H1 (cell line): ENCODE measurements around the gene ASIC1. TPM values are rescaled to one million over a fixed set of nuclear protein-coding genes. Genes with fewer than 3 reads are reported as not detected.

Experiments
- CTCF ChIA-PET: fragments of 300-600 bp; sonication (Branson Sonifier 250); formaldehyde crosslinking; loops from one replicate; lab custom pipeline; 2021; ENCODE audit not compliant: partially characterized antibody; lab: Charles Lee
- POLR2A ChIA-PET: fragments of 300-600 bp; sonication (Branson Sonifier 250); formaldehyde crosslinking; loops from one replicate; lab custom pipeline; 2021; ENCODE audit warnings: inconsistent platforms; ENCODE audit not compliant: partially characterized antibody; lab: Charles Lee
- DNase-seq, 2 experiments: peaks; one replicate each; pipeline versions ENCODE4 v3.0.0 to v3.0.0-alpha.2; 2010 to 2022; ENCODE audit warnings: low spot score in 2 of 2, low read depth in 1 of 2, mixed read lengths in 1 of 2
- FAIRE-seq: peaks from 2 replicates; lab custom pipeline; 2011; peaks lifted over from hg19 to GRCh38; lab: Jason Lieb, UNC
- H2AFZ ChIP-seq: 2 replicates; pipeline ENCODE4 v1.8.1; 2012; ENCODE audit warnings: low read length, inconsistent platforms
- H2AK5ac ChIP-seq: 2 replicates; pipeline ENCODE4 v1.6.1; 2013; ENCODE audit warnings: low read depth, low read length
- H2BK120ac ChIP-seq: replicated peaks from 2 replicates; pipeline ENCODE3; 2013; ENCODE audit warnings: low read depth, low read length, inconsistent platforms
- H2BK12ac ChIP-seq: 2 replicates; pipeline ENCODE4 v1.6.1; 2013; ENCODE audit warnings: low read depth, low read length
- H2BK15ac ChIP-seq: 2 replicates; pipeline ENCODE4 v1.6.1; 2013; ENCODE audit warnings: low read length
- H2BK20ac ChIP-seq: 2 replicates; pipeline ENCODE4 v1.6.1; 2013; ENCODE audit warnings: low read length
- H2BK5ac ChIP-seq: 2 replicates; pipeline ENCODE4 v1.6.1; 2013; ENCODE audit warnings: low read depth, low read length
- H3K14ac ChIP-seq: 2 replicates; pipeline ENCODE4 v1.6.1; 2013; ENCODE audit warnings: inconsistent platforms; ENCODE audit not compliant: insufficient read length
- H3K18ac ChIP-seq: 2 replicates; pipeline ENCODE4 v1.6.1; 2013; ENCODE audit warnings: low read length; ENCODE audit errors: extremely low read depth
- H3K23ac ChIP-seq: 2 replicates; pipeline ENCODE4 v1.6.1; 2013; ENCODE audit warnings: inconsistent platforms; ENCODE audit not compliant: insufficient read length
- H3K23me2 ChIP-seq: 2 replicates; pipeline ENCODE4 v1.6.1; 2013; ENCODE audit warnings: low read depth, low read length
- H3K27ac ChIP-seq: 2 replicates; pipeline ENCODE4 v1.6.1; 2011; ENCODE audit warnings: low read depth, low read length, inconsistent platforms
- H3K27me3 ChIP-seq, 4 experiments: replicated peaks in 1 of 4; 1 replicate in 1 of 4; 2 replicates in 3 of 4; pipeline versions ENCODE4 v1.6.1 to v1.8.1; 2011 to 2013; ENCODE audit warnings: low read length in 3 of 4, mild to moderate bottlenecking in 3 of 4, inconsistent platforms in 2 of 4, mixed read lengths in 2 of 4, moderate library complexity in 1 of 4; ENCODE audit not compliant: control insufficient read depth in 3 of 4, insufficient read depth in 3 of 4; ENCODE audit errors: extremely low read depth in 1 of 4
- H3K36me3 ChIP-seq, 4 experiments: 2 replicates each; pipeline versions ENCODE4 v1.6.1 to v1.8.1; 2011 to 2013; ENCODE audit warnings: mild to moderate bottlenecking in 4 of 4, low read length in 3 of 4, moderate library complexity in 2 of 4, control low read depth in 1 of 4, inconsistent platforms in 1 of 4; ENCODE audit not compliant: insufficient read depth in 4 of 4, control insufficient read depth in 2 of 4
- H3K4ac ChIP-seq: replicated peaks from 2 replicates; pipeline ENCODE3; 2013; ENCODE audit warnings: low read length, low read depth, mixed read lengths, inconsistent platforms; ENCODE audit not compliant: insufficient read length
- H3K4me1 ChIP-seq, 4 experiments: replicated peaks in 1 of 4; 1 replicate in 1 of 4; 2 replicates in 3 of 4; pipeline versions ENCODE4 v1.6.1 to v1.8.1; 2011 to 2013; ENCODE audit warnings: low read length in 3 of 4, inconsistent platforms in 2 of 4, mixed read lengths in 1 of 4; ENCODE audit not compliant: insufficient read depth in 4 of 4, control insufficient read depth in 3 of 4
- H3K4me2 ChIP-seq, 2 experiments: 2 replicates each; pipeline versions ENCODE4 v1.6.1 to v1.8.1; 2011 to 2013; ENCODE audit warnings: low read depth in 2 of 2, low read length in 2 of 2, control low read depth in 1 of 2, inconsistent platforms in 1 of 2, mild to moderate bottlenecking in 1 of 2; ENCODE audit not compliant: insufficient read depth in 1 of 2
- H3K4me3 ChIP-seq, 4 experiments: fragments of 200-600, 300-600 bp in 1 of 4; sonication (generic), shearing (Covaris generic), sonication (Bioruptor Twin) in 1 of 4; 2 replicates each; pipeline versions ENCODE4 v1.5.1 to v1.8.1; 2011 to 2016; ENCODE audit warnings: low read length in 4 of 4, low read depth in 3 of 4, control low read depth in 2 of 4, inconsistent platforms in 2 of 4, mild to moderate bottlenecking in 2 of 4, mixed read lengths in 1 of 4, moderate library complexity in 1 of 4; ENCODE audit not compliant: insufficient read depth in 2 of 4; ENCODE audit errors: extremely low read depth in 1 of 4
- H3K56ac ChIP-seq: replicated peaks from 2 replicates; pipeline ENCODE3; 2013; ENCODE audit warnings: low read depth, mild to moderate bottlenecking, mixed read lengths, low read length, inconsistent platforms; ENCODE audit not compliant: insufficient read length
- H3K79me1 ChIP-seq: 2 replicates; pipeline ENCODE4 v1.6.1; 2013; ENCODE audit warnings: low read depth, low read length, control low read depth
- H3K79me2 ChIP-seq, 2 experiments: 2 replicates each; pipeline versions ENCODE4 v1.6.1 to v1.8.1; 2012 to 2013; ENCODE audit warnings: low read length in 2 of 2, mild to moderate bottlenecking in 2 of 2, inconsistent platforms in 1 of 2; ENCODE audit not compliant: insufficient read depth in 2 of 2, control insufficient read depth in 1 of 2
- H3K9ac ChIP-seq, 4 experiments: replicated peaks in 1 of 4; 1 replicate in 1 of 4; 2 replicates in 3 of 4; pipeline versions ENCODE4 v1.6.1 to v1.8.1; 2011 to 2013; ENCODE audit warnings: low read depth in 3 of 4, low read length in 3 of 4, control low read depth in 2 of 4, mild to moderate bottlenecking in 2 of 4, moderate library complexity in 2 of 4, inconsistent platforms in 1 of 4; ENCODE audit errors: extremely low read depth in 1 of 4
- H3K9me3 ChIP-seq, 2 experiments: 2 replicates each; pipeline versions ENCODE4 v1.6.1 to v1.8.1; 2012 to 2013; ENCODE audit warnings: mild to moderate bottlenecking in 2 of 2, moderate library complexity in 2 of 2, control low read depth in 1 of 2, inconsistent platforms in 1 of 2, low read depth in 1 of 2, low read length in 1 of 2, mixed read lengths in 1 of 2; ENCODE audit not compliant: insufficient read depth in 2 of 2
- H4K20me1 ChIP-seq, 2 experiments: replicated peaks in 1 of 2; 2 replicates each; pipeline versions ENCODE3 to v1.8.1; 2011 to 2013; ENCODE audit warnings: inconsistent platforms in 2 of 2, low read length in 2 of 2, mild to moderate bottlenecking in 1 of 2; ENCODE audit not compliant: insufficient read depth in 2 of 2, control insufficient read depth in 1 of 2
- H4K5ac ChIP-seq: 2 replicates; pipeline ENCODE4 v1.6.1; 2013; ENCODE audit warnings: low read length, low read depth, mixed read lengths, inconsistent platforms; ENCODE audit not compliant: insufficient read length
- H4K8ac ChIP-seq: 2 replicates; pipeline ENCODE4 v1.8.0; 2013; ENCODE audit warnings: mild to moderate bottlenecking, moderate library complexity, low read length, inconsistent platforms; ENCODE audit not compliant: insufficient read depth; ENCODE audit errors: extremely low read depth
- H4K91ac ChIP-seq: replicated peaks from 2 replicates; pipeline ENCODE3; 2013; ENCODE audit warnings: low read length, mixed read lengths, inconsistent platforms; ENCODE audit not compliant: insufficient read length
- EP300 ChIP-seq, 2 experiments: IDR thresholded peaks; 1 replicate in 1 of 2; 2 replicates in 1 of 2; pipeline ENCODE4 v1.6.1; 2011 to 2012; ENCODE audit warnings: low read depth in 2 of 2, low read length in 2 of 2, mild to moderate bottlenecking in 2 of 2, borderline replicate concordance in 1 of 2, inconsistent platforms in 1 of 2, moderate library complexity in 1 of 2
- RBBP5 ChIP-seq: IDR thresholded peaks from 2 replicates; pipeline ENCODE4 v1.7.1; 2012; ENCODE audit warnings: low read depth, mild to moderate bottlenecking, inconsistent platforms, low read length, moderate library complexity, borderline replicate concordance
- SAP30 ChIP-seq: fragments of 300-600 bp; sonication (generic); IDR thresholded peaks from 2 replicates; pipeline ENCODE4 v1.7.1; 2012; ENCODE audit warnings: low read length, moderate library complexity, mild to moderate bottlenecking, inconsistent platforms; ENCODE audit not compliant: insufficient read depth, insufficient replicate concordance
- SRF ChIP-seq: IDR thresholded peaks from 2 replicates; pipeline ENCODE4 v1.6.1; 2011; ENCODE audit warnings: mild to moderate bottlenecking, low read depth, low read length, moderate library complexity
- WGBS, 2 experiments: shearing (Covaris generic) in 1 of 2; methylation state at CpG; one replicate each; pipeline versions ENCODE4 v1.1.6 to v1.1.7; 2013 to 2015; ENCODE audit warnings: low lambda C conversion rate in 2 of 2, mixed read lengths in 2 of 2, inconsistent platforms in 1 of 2, low coverage in 1 of 2, missing lambda C conversion rate in 1 of 2; ENCODE audit not compliant: insufficient replicate concordance in 2 of 2, insufficient coverage in 1 of 2, insufficient read length in 1 of 2; ENCODE audit errors: extremely low coverage in 1 of 2, missing lambda C conversion rate in 1 of 2; 5-methylcytosine and 5-hydroxymethylcytosine counted together
- polyA plus RNA-seq, 7 experiments: library from polyadenylated mRNA; depleted of rRNA in 3 of 7; stranded (reverse) in 5 of 7; unstranded in 2 of 7; fragments of >200 nt in 5 of 7; fragments of 200-250 nt in 2 of 7; gene quantifications; 1 replicate in 5 of 7; 2 replicates in 1 of 7; 4 replicates in 1 of 7; pipeline versions ENCODE4 v1.2.1 to v1.2.3, GENCODE V29; 2011 to 2013; ENCODE audit warnings: missing spikeins in 2 of 7, mixed read lengths in 2 of 7
- total RNA-seq: library from RNA; stranded (reverse); fragmentation: NEBNext Ultra II Directional; extraction: Animal tissue kit (Norgen Biotek cat#: 25700); gene quantifications from 2 replicates; pipeline ENCODE4 v1.2.1, GENCODE V29; 2021

ASIC1 gene
- total and polyA plus RNA-seq, 2 of the 8 experiments (the other 6 are each of a cell fraction or from before 2014, with no cell fraction given), result 2.4 to 4.4 TPM

- POLR2A ChIA-PET, result interaction anchor here (0.6 to 1.3 kb wide), 4 partner anchors 10 to 271 kb away, joined by 3 to 5 read pairs (median 3); partner anchors contain the start of gene RACGAP1
- Histone ChIP-seq H3K23me2 (peaks cover 8% of the 10 kb centered on the region; the same call in 1 of the 2 replicates), H2BK20ac (no peak overlapping the region), H2BK120ac (no peak overlapping the region), H3K56ac (no peak overlapping the region), H3K79me1 (no peaks in the 10 kb centered on the region), H3K9me3 (no peaks in the 10 kb centered on the region), H3K4me1 (peaks cover 4 to 8% (median 6%) of the 10 kb centered on the region in 4 experiments; a peak in 6 of 7 replicates), H2BK5ac (no peak overlapping the region), H4K20me1 (no peaks in the 10 kb centered on the region), H4K91ac (no peak overlapping the region), H2AK5ac (no peak overlapping the region), H3K4me2 (peak overlapping the region; percentile 62 to 85; a peak in 3 of 4 replicates), H2AFZ (peak overlapping the region; percentile 9; the same call in 1 of the 2 replicates), H3K14ac (no peak overlapping the region), H3K18ac (no peak overlapping the region), H3K4me3 (peak overlapping the region in 1 of 4 experiments; percentile 55; a peak in 2 of 8 replicates), H2BK12ac (no peak overlapping the region), H3K23ac (no peak overlapping the region), H3K27ac (no peak overlapping the region), H4K5ac (no peak overlapping the region), H2BK15ac (no peak overlapping the region), H4K8ac (no peak overlapping the region), H3K4ac (no peak overlapping the region), H3K27me3 (peaks cover 21 to 50% (median 40%) of the 10 kb centered on the region in 4 experiments), H3K79me2 (no peaks in the 10 kb centered on the region), H3K36me3 (no peaks in the 10 kb centered on the region), H3K9ac (no peak overlapping the region)
- FAIRE-seq (no peak), DNase-seq (no peak)
- WGBS, 2 experiments, result 80% methylated on average over 3 of the region's 3 CpGs; no CpG with 5 or more reads in 1 of the 2 experiments
- TF ChIP-seq SAP30 (no peak), SRF (no peak), EP300 (IDR thresholded peaks at IDR 0.05; ENCODE audit: borderline replicate concordance in 1 of 2, low read depth in 2 of 2, low read length in 2 of 2) (no peak), RBBP5 (no peak)
- CTCF ChIA-PET, result interaction anchor here (0.6 to 10.7 kb wide), 13 partner anchors 11 to 877 kb away, joined by 3 to 257 read pairs (median 3); no protein-coding TSS in a partner anchor
Measured at GRCh38 chr12:50049254-50050118, 7.9 kb upstream of the ASIC1 start.
